Measurements from ENCODE around the gene LRRC4.

Gene LRRC4

GRCh38 chr7:128035712-128036111 lies 4.5 kb upstream of the LRRC4 start:
- intact Hi-C loops (cut with DNase I) = no loop called here
- peak in 17 of 42 donors; percentile 36 to 79 (median 57) for DNase-seq

- DNase-seq = no peak
- intact Hi-C loops (cut with DNase I) = loop anchor here (5.0 kb wide), 1 partner anchor 102 kb away; no protein-coding TSS in a partner anchor
These were observed 3.6 kb upstream of the LRRC4 start for GRCh38 chr7:128034825-128035224.

DNA sequence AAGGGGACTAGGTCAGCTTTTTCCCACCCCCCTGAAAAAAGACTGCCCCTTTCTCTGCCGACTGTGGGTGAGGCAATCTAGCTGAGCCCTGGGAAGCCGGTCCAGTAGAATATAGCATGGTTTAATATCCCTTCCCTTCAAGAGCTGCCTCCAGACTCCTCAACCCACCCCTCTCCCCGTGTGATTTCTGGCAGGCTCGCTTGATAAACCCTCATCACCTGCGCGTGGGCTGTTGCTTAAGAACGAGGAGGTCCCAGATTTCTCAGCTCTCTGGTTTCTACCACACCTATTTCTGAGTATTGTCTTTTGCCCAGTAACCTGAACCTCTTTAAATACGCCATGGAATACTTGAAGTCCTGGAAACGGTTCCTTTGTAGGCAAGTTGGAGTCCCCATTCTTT lies 2.0 kb upstream of the LRRC4 start:
- intact Hi-C loops (cut with DNase I) = loop anchor here (5.0 kb wide), 1 partner anchor 104 kb away; no protein-coding TSS in a partner anchor

DNA sequence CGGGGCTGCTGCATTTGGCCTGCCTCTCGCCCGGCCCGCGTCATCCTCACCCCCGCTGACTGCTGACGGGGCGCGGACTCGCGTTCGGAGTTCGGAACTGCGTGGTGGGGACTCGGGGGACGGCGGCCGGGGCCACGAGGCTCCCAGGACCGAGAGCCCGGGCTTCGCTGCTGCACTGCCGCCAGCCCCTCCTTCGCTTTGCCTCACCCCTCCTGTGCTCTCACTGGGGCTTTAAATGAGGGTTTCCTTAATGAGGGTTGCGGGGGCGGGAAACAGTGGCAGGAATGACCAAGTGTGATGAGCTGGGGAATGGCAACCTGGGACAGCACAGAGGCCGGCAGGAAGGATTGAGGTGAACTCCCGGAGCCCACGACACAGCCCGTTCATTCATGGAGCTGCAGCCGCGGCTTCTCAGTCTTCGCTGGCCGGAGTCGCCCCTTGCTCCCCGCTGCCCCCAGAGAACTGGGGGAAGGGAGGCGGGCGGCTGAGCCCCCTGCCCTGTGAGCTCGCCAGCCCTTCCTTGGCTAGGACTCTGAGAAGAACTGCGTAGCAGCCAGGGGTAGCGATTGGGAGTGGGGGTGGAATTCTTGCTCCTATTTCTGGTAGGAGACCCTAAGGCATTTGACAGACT lies 1.5 kb upstream of the LRRC4 start:
- intact Hi-C loops (cut with DNase I) = loop anchor here (5.0 kb wide), 1 partner anchor 105 kb away; no protein-coding TSS in a partner anchor
- peak in 29 of 42 donors; percentile 21 to 74 (median 48) for DNase-seq

More for the DNA sequence above, 2.0 kb upstream of the LRRC4 start:
- DNase-seq = peak in 35 of 42 donors; percentile 31 to 84 (median 62)

DNA sequence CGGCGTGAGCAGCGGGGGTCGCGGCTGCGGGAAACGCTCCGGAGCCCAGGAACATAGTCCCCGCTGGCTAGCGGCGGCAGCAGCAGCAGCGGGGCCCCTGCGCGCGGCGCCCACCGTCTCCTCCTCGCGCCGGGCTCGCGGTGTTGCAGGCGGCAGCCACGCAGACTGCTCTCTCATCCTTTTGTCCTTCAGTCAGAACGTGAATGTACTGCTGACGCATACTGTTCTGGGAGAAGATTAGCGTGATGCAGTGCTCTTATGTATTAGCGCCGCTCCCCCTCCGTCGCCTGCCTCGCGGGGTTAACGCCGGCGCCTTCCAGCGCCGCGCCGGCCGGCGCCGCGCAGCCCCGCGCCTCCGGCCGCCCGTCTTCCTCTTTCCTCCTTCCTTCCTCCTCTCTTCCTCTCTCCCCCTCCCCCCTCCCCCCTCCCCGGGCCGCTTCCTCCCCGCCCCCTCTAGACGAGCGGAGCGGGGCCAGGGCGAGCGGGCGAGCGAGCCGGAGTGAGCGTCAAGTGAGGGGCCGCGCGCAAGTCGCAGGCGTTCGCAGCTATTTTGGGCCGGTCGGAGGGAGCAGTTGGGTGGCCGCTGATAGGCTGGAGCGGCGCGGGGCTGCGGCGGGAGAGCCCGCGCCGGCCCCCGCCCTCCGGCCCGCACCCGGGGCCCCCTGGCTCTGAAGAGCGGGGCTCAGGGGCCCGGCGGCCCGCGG lies 816 bp upstream of the LRRC4 start:
- intact Hi-C loops (cut with DNase I) = loop anchor here (5.0 kb wide), 1 partner anchor 105 kb away; no protein-coding TSS in a partner anchor
- DNase-seq = peak in 38 of 42 donors; percentile 42 to 84 (median 63)

- intact Hi-C loops (cut with DNase I) = loop anchor here (5.0 kb wide), 1 partner anchor 107 kb away; no protein-coding TSS in a partner anchor
These were observed 979 bp downstream of the LRRC4 start for GRCh38 chr7:128030263-128030653.

DNA sequence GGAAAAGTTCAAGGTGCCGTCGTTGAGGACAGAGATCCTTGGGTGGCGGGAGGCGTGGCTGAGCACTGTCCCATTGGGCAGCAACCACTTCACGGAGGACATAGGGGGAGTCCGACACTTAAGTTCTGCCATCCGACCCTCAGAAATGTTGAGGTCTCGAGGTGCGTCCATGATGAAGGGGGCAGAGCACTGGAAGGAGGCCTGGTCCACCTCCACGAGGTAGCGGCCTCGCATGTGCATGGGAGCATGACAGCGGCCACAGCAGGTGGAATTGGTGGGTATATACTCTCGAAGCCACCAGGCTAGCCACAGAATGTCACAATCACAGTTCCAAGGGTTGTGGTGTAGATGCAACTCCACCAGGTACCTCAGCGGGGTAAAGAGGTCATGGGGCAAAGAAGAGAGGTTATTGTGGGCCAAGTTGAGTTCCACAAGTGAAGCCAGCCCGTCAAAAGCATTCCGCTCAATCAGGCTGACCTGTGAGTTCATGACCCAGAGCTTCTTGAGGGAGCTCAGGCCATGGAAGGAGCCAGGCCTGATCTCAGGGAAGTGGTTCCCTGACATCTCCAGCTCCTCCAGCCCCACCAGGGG lies 1.7 kb downstream of the LRRC4 start:
- DNase-seq = no peak
- intact Hi-C loops (cut with DNase I) = loop anchor here (5.0 to 10.0 kb wide), 3 partner anchors 85 to 315 kb away; no protein-coding TSS in a partner anchor

More at GRCh38 chr7:128030263-128030653, 979 bp downstream of the LRRC4 start:
- DNase-seq = peak in 1 of 42 donors; percentile 52

GRCh38 chr7:128027485-128027980 lies 3.7 kb downstream of the LRRC4 start:
- intact Hi-C loops (cut with DNase I) = loop anchor here (5.0 to 10.0 kb wide), 3 partner anchors 83 to 313 kb away; no protein-coding TSS in a partner anchor
- DNase-seq = peak in 32 of 42 donors; percentile 28 to 85 (median 62)

- intact Hi-C loops (cut with DNase I) = loop anchor here (5.0 to 10.0 kb wide), 3 partner anchors 82 to 312 kb away; no protein-coding TSS in a partner anchor
- no peak for DNase-seq
These were observed 4.7 kb downstream of the LRRC4 start for GRCh38 chr7:128026551-128026950.

GRCh38 chr7:128025819-128026218 lies 5.4 kb downstream of the LRRC4 start:
- peak in 1 of 42 donors; percentile 45 for DNase-seq
- intact Hi-C loops (cut with DNase I) = loop anchor here (5.0 to 10.0 kb wide), 3 partner anchors 81 to 311 kb away; no protein-coding TSS in a partner anchor

DNA sequence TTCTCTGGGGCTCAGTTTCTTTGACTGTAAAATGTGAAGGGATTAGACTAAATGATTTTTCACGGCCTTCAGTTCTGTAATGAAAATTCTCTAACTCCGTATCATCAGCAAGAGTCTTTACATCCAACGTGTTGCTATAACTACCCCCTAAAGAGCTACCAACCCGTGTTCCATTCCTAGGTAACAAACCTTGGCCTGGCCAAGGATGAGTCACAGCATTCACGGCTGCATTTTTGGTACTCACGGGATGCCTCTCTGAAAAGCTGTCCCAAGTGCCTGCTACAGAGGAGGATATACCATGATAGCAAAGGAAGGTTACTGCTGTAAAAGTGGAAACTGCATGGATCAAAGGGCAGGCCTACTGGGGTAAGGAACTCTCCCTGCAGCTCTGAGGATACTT lies 5.9 kb downstream of the LRRC4 start:
- intact Hi-C loops (cut with DNase I) = loop anchor here (5.0 to 10.0 kb wide), 3 partner anchors 81 to 311 kb away; no protein-coding TSS in a partner anchor
- DNase-seq = no peak

DNA sequence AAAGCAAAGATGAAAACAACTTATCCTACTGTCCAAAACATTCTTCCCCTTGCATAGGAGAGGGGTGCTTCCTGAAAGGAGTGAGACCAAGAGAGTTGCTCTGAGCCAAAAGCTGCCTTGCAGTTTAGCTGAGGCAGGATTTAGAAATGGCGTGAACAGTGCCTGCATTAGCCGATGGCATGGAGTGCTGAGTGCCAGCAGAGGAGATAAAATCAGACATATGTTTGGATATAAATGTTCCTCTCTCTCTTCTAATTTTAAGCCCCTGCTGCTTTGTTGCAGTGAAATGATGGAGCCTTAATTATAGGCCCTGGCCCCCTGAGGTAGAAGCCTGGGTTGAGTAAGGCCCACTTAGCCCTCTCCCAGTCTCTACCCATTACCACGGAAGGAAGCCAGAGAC lies 7.1 kb downstream of the LRRC4 start:
- intact Hi-C loops (cut with DNase I) = loop anchor here (10.0 kb wide), 2 partner anchors 79 to 309 kb away; no protein-coding TSS in a partner anchor
- DNase-seq = no peak

DNA sequence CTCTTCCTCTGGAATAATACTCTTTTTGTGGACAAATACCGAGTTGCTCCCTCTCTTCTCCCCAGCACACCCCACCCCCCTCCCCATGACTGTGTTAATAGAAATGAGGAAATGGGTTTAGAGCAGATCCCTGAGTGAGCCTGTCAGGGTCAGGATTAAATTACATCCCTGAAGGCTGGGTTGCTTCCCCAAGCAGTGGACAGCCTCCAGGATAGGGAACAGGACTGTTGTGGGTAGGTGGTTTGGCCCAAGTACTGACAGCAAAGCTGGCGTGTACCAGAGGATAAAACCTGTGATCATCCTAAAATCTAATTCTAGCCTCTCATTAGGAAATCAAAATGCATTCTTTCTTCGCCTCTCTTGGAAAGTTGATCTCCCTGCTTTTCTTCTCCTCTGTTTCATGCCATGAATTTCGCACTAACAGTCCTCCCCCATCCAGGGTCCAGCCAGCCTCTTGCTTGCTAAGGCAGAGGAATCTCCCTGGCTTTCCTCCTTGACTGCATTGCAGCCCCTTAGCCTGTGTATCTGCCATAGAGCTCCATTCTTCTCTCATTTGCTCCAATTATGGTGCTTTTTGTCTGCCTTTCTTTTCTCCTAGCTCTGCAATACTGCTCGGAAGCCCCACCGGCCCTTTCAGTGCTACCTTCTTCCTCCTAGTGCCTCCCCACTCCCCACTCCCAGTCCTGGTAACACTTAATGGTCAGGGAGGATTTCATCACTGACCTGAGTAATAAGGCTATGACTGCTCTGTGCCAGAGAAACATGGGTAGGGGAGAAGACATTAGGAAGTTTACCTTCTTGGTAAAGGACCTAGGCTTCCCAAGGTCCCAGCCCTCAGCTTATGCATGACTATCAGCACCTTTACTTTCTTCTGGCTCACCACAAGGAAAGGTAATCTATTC lies 8.4 kb downstream of the LRRC4 start:
- intact Hi-C loops (cut with DNase I) = loop anchor here (10.0 kb wide), 2 partner anchors 78 to 308 kb away; no protein-coding TSS in a partner anchor
- DNase-seq = no peak

- intact Hi-C loops (cut with DNase I) = loop anchor here (10.0 kb wide), 2 partner anchors 77 to 307 kb away; no protein-coding TSS in a partner anchor
- DNase-seq = no peak
These were observed 9.9 kb downstream of the LRRC4 start for GRCh38 chr7:128021366-128021765.

DNA sequence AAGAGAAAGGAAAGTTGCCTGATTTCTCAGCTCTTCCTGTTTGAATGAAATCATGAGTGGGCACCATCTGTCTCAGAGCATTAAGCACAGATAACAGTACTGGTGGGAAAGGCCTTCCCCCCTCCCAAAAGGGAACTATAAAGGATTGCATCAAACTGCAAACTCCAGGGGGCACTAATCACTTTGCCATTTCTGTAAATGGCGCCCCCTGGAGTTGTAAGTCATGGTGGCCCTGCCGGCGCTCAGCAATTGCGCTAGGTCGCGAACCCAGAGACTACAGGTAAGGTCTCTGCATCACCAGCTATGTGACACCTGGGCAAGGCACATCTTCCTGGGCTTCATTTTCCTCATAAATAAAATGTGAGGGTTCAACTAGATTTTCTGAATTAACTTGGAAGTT lies 11.1 kb downstream of the LRRC4 start:
- DNase-seq = no peak
- intact Hi-C loops (cut with DNase I) = loop anchor here (10.0 kb wide), 2 partner anchors 75 to 305 kb away; no protein-coding TSS in a partner anchor

GRCh38 chr7:128019288-128019687 lies 11.9 kb downstream of the LRRC4 start:
- no peak for DNase-seq
- intact Hi-C loops (cut with DNase I) = no loop called here

DNA sequence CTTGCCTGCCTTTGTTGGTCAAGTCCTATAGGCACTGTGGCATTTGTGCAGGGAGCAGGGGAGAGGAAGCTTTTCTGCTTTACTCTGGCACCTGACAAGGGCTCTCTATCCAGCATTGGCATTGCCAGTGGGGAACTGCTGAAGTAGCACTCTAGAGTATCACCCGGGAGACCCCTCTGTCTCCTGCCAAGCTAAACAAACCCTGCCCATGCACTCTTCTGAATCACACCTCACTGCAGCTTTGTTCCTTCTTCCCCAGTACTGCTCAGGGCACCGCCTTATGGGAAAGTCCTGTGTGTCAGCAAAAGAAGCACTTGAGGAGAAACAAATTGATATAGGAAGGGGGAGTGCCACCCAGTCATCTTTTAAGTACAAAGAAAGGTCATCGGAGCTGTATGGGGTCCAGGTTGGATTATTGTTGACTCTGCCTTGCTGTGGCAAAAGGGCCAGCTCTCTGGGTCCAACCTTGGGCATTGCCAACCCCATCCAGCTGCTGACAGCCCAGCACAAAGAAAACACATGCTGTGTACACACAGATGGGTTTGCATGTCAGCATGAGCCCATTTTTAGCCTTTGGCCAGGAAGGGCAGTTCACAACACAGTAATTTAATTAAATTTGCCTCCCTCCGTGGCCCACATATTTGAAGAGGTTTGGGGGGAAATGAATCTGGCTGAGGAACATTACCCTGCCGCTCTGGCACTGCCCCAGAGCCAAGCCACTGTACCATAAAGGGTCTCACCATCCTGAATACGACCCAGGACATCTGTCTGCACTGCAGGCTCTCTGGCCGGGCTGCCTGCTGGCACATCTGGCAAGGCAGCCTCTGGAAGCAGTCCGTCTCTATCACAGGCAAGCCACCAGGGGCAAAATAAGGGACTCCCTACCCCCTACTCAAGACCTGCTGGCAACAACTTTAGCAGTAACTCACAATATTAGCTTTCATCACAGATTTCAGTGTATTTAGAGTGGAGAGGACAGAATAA lies 13.1 kb downstream of the LRRC4 start:
- intact Hi-C loops (cut with DNase I) = no loop called here
- DNase-seq = peak in 3 of 42 donors; percentile 40 to 73 (median 58)

Measured in head of caudate nucleus (tissue), 42 donors.